GM18511 (cell line): ENCODE data around the gene GREB1.

Experiments
- ATAC-seq: cut with Tn5 transposase; IDR thresholded peaks from one replicate; pipeline ENCODE4 v1.9.1; 2021; ENCODE audit warnings: mild to moderate bottlenecking, moderate library complexity; ENCODE audit not compliant: unreplicated experiment

GREB1 gene

GRCh38 chr2:11578081-11578948 lies 44.5 kb downstream of the GREB1 start:
- ATAC-seq = no peak

GRCh38 chr2:11578986-11579774 lies 45.3 kb downstream of the GREB1 start:
- no peak for ATAC-seq

DNA sequence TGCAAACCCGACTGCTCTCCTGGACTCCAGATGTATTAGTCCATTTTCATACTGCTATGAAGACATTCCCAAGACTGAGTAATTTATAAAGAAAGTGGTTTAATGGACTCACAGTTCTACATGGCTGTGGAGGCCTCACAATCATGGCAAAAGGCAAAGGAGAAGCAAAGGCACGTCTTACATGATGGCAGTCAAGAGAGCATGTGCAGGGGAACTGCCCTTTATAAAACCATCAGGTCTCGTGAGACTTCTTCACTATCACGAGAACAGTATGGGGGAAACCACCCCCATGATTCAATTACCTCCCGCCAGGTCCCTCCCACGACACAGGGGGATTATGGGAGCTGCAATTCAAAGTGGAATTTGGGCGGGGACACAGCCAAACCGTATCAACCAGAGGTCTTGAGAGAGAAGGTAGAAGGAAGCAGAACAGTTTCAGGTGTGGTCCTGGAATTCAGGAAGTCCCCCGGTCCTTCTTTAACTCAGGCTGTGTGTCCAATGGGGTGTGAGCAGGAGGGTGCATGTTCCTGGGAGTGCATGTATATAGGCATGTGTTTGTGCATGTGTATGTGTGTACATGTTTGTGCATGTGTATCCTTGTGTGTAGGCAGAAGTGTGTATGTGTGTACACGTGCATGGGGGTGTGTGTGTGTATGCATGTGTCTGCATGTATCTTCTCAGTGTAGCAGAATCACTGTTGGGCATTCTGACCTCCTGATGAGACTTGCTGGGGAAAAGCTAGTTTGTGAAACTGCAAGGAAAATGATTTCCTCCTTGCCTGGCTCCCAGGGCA lies 46.2 kb downstream of the GREB1 start:
- ATAC-seq = no peak

DNA sequence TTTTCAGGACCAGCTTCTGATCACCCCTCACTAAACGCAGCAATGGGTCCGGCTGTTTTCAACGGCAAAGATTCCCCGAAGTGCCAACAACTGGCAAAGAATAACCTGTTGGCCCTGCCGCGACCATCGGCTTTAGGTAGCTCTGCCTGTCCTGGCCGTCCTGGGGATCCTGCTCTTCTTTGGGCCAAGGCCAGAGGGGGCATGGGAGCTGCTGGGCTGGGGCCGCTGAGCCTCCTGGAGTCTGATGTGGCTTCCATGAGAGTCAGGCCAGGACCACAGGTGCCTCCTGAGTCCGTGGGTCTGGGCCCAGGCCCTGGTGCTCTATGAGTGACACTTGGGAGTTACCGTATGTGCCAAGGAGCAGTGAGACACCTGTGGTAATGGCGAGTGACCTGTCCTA lies 46.9 kb downstream of the GREB1 start:
- ATAC-seq = no peak

DNA sequence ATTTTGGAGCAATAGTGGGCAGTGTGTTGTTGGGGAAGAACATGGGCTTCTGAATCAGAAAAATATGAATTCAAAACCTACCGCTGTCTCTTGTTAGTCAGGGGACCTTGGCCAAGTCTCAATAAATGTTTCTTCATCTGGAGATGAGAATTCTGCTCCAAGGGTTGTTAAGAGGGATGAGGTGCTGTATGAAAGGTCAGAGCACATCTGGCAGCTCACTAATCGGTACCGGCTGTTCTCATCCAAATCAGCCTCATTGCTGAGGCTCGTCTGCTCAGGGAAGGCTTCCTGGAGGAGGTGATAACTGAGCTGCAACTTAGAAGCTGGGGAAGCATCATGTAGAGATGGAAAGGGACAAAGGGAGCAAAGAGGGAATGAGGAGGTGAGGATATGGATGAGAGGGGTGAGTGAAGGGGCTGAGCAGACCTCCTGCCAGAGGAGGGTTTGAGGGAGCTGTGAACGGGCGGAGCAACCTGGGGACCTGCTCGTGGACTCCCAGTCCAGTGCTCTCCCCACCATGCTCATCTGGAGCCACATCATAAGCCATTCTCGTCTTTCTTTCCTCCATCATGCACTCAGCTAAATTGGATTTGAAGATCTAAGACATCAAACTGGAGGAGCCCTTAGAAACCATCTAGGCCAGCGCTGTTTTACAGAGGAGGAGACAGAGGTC lies 47.4 kb downstream of the GREB1 start:
- ATAC-seq = no peak

DNA sequence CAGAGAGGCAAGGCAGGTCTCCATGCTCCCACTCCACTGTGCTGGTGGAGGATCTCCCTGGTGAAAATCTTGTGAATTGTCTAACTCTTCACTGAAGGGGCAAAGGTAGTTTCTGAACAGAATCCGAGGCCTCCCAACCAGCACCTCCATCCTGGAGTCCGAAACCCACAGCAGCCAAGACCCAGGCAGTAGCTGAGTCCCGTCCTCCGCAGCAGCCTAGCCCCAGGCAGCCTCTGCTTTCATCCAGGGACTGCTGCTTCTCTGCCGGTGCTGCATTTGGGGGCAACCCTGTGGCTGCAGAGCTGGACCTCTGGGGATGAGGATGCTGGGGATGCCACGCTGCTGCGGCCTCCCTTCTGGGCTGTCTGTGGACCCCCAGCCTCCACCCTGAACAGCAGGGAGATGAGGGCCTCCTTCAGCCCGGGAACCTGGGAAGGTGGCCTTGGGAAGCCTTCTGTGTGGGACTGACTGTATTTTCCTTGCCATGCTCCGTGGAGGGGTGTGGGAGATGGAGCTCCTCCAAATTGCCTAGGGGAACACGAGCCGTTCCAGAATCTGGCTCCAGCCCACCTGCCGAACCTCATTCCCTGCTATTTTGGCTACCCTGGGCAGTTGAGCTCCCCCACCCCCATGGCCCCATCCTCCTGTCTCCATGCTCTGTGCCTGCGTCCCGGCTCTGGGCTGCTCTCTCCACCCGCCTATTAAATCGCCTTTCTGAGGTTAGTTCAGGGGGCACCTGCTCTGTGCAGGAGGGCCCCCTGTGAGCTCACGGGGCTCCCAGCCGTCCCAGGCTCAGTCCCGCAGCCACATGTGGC lies 48.2 kb downstream of the GREB1 start:
- no peak for ATAC-seq

GRCh38 chr2:11582612-11582861 lies 48.7 kb downstream of the GREB1 start:
- ATAC-seq = no peak

DNA sequence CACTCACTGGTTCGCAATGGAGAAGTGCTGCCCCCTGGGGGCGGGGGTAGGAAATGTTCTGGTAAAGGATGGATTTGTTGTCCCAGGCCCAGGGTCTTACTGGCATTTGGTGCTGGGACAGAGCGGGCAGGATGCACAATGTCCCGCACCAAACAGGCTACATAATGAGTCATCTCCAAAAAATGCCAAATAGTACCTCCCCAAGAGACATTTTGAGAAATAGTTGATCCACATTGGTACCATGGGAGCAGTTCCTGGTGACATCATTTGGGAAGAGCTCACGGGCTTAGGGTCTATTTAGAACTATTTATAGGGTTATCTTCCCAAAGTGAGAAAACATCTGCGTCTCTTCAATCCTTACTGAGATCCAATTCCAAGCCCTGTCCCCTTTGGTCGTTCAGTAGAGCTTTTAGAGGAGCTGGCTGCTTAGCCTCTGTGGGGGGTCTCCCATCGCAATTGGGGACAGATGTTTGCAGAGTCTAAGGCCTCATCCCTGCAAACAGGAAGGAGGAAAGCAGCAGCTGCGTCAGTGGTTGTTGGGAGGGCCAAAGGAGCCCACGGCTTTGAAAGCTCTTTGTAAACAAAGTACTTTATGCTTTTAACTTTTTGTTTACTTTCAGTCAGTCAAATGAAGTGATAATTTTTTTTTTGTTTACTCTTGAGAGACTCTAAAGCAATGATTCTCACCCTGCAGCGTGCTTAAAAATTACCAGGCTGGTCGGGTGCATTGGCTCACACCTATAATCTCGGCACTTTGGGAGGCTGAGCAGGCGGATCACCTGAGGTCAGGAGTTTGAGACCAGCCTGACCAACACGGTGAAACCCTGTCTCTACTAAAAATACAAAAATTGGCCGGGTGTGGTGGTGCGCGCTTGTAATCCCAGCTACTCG lies 49.3 kb downstream of the GREB1 start:
- no peak for ATAC-seq

- ATAC-seq = peak; percentile 90
Observed at GRCh38 chr2:11583840-11584524, 50.1 kb downstream of the GREB1 start.

DNA sequence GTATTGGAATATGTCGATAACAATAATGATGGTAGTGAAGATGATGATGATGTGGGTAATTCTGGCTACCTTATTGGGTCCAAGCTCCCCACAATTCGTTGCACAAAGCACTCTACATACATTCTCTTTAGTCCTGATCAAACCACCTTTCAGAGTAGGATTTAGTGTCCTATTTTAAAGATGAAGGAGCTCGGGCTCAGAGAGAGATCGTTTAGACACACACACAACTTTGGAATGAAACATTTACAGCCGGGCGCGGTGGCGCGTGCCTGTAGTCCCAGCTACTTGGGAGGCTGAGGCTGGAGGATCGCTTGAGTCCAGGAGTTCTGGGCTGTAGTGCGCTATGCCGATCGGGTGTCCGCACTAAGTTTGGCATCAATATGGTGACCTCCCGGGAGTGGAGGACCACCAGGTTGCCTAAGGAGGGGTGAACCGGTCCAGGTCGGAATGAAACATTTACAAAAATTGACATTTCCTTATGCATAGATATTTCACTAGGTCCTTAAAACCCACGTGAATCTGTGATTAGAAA lies 50.7 kb downstream of the GREB1 start:
- ATAC-seq = no peak

DNA sequence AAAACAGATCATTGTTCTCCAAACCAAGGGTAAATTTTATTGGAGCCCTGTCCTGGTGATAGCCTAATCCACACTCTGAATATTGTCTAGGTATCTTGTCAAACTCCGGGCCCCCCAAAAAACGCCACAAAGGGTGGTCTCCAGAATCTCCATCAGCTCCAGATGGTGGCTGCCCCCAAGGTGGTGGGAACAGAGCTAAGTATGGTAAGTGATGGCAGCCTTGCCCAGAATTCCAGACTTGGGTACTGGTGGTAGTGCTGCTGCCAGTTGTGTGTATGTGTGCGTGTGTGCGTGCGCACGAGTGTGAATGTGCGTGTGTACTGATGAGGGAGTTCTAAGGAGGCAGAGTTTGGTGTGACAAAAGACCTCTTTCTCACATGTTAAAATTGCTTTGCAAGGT lies 51.2 kb downstream of the GREB1 start:
- ATAC-seq = no peak

DNA sequence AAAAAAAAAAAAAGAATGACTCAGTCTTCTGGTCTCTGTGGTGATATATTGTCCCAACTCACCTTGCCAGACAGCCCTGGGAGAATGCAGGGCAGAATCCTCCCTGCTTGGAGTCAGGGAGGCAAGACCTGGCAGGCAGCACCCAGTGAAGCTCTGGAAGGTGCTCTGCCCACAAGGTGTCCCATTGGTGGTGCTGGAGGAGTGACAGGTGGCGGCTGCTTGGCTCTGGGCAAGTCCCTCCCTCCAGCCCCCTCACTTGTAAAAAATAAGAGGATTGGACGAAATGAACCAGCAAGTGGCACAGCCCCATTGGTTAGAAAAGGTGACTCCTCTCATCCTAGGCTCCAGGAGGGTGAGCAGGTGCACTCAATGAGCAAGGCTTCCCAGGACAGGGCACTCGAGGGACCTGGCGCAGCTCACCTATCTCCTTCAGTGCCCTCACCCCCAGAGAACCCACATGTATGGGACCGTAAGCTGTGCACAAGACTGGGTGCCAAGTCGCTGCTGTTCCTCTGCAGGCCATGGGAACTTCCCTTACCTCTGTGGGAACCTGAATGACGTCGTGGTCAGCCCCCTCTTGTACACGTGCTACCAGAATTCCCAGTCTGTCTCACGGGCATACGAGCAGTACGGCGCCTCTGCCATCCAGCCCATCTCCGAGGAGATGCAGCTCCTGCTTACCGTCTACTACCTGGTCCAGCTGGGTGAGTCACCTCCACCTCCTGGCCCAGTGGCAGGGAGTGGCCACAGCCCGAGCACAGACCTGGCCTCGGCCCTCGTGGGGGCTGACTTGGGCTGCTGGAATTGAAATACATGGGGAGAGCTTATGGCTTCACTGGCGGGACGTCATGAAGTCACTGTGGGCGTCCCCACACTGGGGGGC lies 54.6 kb downstream of the GREB1 start:
- ATAC-seq = no peak

GRCh38 chr2:11589316-11589940 lies 55.6 kb downstream of the GREB1 start:
- ATAC-seq = no peak

DNA sequence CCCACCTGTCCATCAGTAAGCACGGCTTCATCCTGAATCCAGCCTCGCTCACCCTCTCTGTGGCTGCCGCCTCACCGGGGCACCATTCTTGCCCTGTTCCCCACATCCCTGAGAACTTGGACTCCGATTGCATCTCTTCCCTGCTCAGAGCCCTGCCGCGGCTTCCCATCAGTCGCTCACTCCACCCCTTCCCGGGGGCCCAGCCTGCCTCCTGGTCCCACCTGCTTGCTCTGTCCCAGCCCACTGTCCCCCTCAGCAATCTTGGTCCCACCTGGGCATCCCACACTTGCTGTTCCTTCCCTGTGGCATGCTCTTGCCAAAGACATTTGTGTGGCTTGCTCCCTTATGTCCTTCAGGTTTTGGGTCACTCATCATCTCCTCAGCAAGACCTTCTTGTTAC lies 56.3 kb downstream of the GREB1 start:
- ATAC-seq = no peak

- no peak for ATAC-seq
Observed at GRCh38 chr2:11591091-11591490, 57.2 kb downstream of the GREB1 start.

- ATAC-seq = no peak
Observed at GRCh38 chr2:11592671-11593574, 59.1 kb downstream of the GREB1 start.
